Neural cell (in vitro differentiated cells): ENCODE data around the gene UBC. TPM values are rescaled to one million over a fixed set of nuclear protein-coding genes. Genes with fewer than 3 reads are reported as not detected.

ENCODE experiments used
- H2AFZ ChIP-seq: fragments of 200-600, 300-800 bp; sonication (generic), shearing (Covaris generic); 2 replicates; pipeline ENCODE4 v1.6.0; 2014; ENCODE audit warnings: low read depth, mild to moderate bottlenecking, antibody characterized with exemption, low read length, moderate library complexity
- H3F3A ChIP-seq: fragments of 200-600 bp; shearing (Covaris generic); 2 replicates; pipeline ENCODE4 v1.6.1; 2016; ENCODE audit warnings: mild to moderate bottlenecking, moderate library complexity, mixed read lengths, antibody characterized with exemption, low read length; ENCODE audit not compliant: insufficient read depth, poor library complexity, severe bottlenecking
- H3K27ac ChIP-seq: fragments of 200-600, 300-800 bp; sonication (generic), shearing (Covaris generic); 2 replicates; pipeline ENCODE4 v1.5.1; 2014; ENCODE audit warnings: mild to moderate bottlenecking, low read length, moderate library complexity
- H3K27me3 ChIP-seq: fragments of 300-800, 200-600 bp; sonication (generic), shearing (Covaris generic); 2 replicates; pipeline ENCODE4 v1.6.0; 2014; ENCODE audit warnings: mild to moderate bottlenecking, low read depth, low read length, moderate library complexity; ENCODE audit not compliant: insufficient read depth
- H3K36me3 ChIP-seq: fragments of 300-800, 200-600 bp; sonication (generic), shearing (Covaris generic); 2 replicates; pipeline ENCODE4 v1.5.1; 2014; ENCODE audit warnings: mild to moderate bottlenecking, antibody characterized with exemption, low read length, moderate library complexity; ENCODE audit not compliant: insufficient read depth
- H3K4me2 ChIP-seq: fragments of 300-800, 200-600 bp; sonication (generic), shearing (Covaris generic); 2 replicates; pipeline ENCODE4 v1.6.0; 2014; ENCODE audit warnings: mild to moderate bottlenecking, low read length
- H3K4me3 ChIP-seq: fragments of 300-800, 200-600 bp; sonication (generic), shearing (Covaris generic); 2 replicates; pipeline ENCODE4 v1.5.1; 2014; ENCODE audit warnings: mild to moderate bottlenecking, low read length, moderate library complexity
- H3K79me2 ChIP-seq: fragments of 200-600 bp; shearing (Covaris generic); replicated peaks from 2 replicates; pipeline ENCODE4 v1.6.0; 2014; ENCODE audit warnings: mild to moderate bottlenecking, low read length, moderate library complexity; ENCODE audit not compliant: insufficient read depth
- H3K9ac ChIP-seq: fragments of 300-800, 200-600 bp; sonication (generic), shearing (Covaris generic); 2 replicates; pipeline ENCODE4 v1.6.1; 2016; ENCODE audit warnings: mild to moderate bottlenecking, low read length, mixed read lengths
- H3K9me2 ChIP-seq: fragments of 200-600 bp; shearing (Covaris generic); 2 replicates; pipeline ENCODE4 v1.6.1; 2016; ENCODE audit warnings: mild to moderate bottlenecking, low read length, mixed read lengths; ENCODE audit not compliant: insufficient read depth
- H3K9me3 ChIP-seq: fragments of 200-600, 300-800 bp; sonication (generic), shearing (Covaris generic); 2 replicates; pipeline ENCODE4 v1.6.1; 2016; ENCODE audit warnings: mild to moderate bottlenecking, mixed run types, low read length, moderate library complexity, mixed read lengths
- H4K20me1 ChIP-seq: fragments of 200-600 bp; shearing (Covaris generic); 2 replicates; pipeline ENCODE4 v1.6.1; 2016; ENCODE audit warnings: mild to moderate bottlenecking, mixed run types; ENCODE audit not compliant: insufficient read depth
- EP300 ChIP-seq: fragments of 450-650 bp; conservative IDR thresholded peaks from 2 replicates; pipeline ENCODE4 v1.6.1; 2014; ENCODE audit warnings: antibody characterized with exemption, mild to moderate bottlenecking, moderate library complexity; ENCODE audit not compliant: poor library complexity, severe bottlenecking
- EZH2 ChIP-seq: fragments of 200-600, 300-800 bp; shearing (Covaris generic), sonication (generic); IDR thresholded peaks from 2 replicates; pipeline ENCODE4 v1.6.1; 2014; ENCODE audit warnings: antibody characterized with exemption, low read length, borderline replicate concordance, mild to moderate bottlenecking; ENCODE audit not compliant: insufficient read depth, poor library complexity, severe bottlenecking
- MXI1 ChIP-seq: fragments of 450-650 bp; conservative IDR thresholded peaks from 2 replicates; pipeline ENCODE4 v1.6.1; 2014; ENCODE audit warnings: antibody characterized with exemption, mild to moderate bottlenecking; ENCODE audit not compliant: poor library complexity, severe bottlenecking
- POLR2AphosphoS5 ChIP-seq: IDR thresholded peaks from 2 replicates; pipeline ENCODE4 v1.6.1; 2012
- RAD21 ChIP-seq: fragments of 450-650 bp; conservative IDR thresholded peaks from 2 replicates; pipeline ENCODE4 v1.6.1; 2014; ENCODE audit warnings: antibody characterized with exemption, mild to moderate bottlenecking, moderate library complexity
- SMC3 ChIP-seq: fragments of 450-650 bp; conservative IDR thresholded peaks from 2 replicates; pipeline ENCODE4 v1.6.1; 2014; ENCODE audit warnings: antibody characterized with exemption, mild to moderate bottlenecking, moderate library complexity; ENCODE audit not compliant: poor library complexity
- TAF1 ChIP-seq: IDR thresholded peaks from 2 replicates; pipeline ENCODE4 v1.6.1; 2012; ENCODE audit warnings: low read depth
- polyA plus RNA-seq: library from polyadenylated mRNA; depleted of rRNA; stranded (reverse); fragments of >200 nt; gene quantifications from 2 replicates; pipeline ENCODE4 v1.2.3, GENCODE V29; 2014
- TF ChIP-seq, protein P1 (sequence below): fragments of 450-650 bp; IDR thresholded peaks from 2 replicates; pipeline ENCODE4 v1.5.1; 2014; ENCODE audit warnings: antibody characterized with exemption, mild to moderate bottlenecking, moderate library complexity; ENCODE audit not compliant: poor library complexity, severe bottlenecking
- TF ChIP-seq, protein P2 (sequence below): IDR thresholded peaks from 2 replicates; pipeline ENCODE4 v1.6.1; 2012; ENCODE audit warnings: borderline replicate concordance

The UBC gene
- polyA plus RNA-seq, 1 donor from 2014 or later, result 1,177 TPM

DNA sequence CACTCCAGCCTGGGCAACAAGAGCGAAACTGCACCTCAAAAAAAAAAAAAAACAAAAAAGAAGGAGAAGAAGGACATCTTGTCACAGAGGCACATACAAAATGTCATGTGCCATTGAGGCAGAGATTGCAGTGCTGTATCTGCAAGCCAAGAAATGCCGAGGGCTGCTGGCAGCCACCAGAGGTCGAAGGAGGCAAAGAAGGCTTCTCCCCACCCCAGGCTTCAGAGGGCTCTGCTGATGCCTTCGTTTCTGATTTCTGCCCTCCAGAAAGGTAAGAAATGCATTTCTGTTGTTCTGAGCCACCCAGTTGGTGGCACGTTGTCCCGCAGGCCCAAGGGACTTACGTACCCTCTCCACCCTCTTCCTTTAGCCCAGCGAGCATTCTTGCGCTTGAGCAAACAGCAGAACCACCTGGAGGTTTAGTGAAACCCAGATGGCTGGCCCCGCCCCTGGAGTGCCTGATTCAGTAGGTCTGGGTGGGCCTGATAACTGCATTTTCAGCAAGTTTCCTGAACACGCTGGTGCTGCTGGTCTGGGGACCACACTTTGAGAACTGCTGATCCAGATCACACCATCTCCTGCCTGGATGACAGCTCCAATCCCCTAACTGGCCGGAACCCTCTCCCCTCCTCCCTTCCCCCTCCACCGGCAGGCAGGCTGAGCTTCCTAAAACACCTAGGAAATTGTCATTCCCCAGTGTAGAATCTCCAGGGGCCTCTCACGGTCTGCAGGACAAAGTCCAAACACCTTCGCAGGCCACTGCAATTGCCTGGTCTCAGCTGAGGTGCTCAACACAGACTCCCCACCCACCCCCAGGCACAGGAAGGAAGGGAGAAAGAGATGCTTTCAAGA is 29.6 kb downstream of the UBC start:
- no peaks in the 10 kb centered on the region for H3F3A ChIP-seq
- H3K9ac ChIP-seq, result no peak overlapping the region
- no peak overlapping the region for H2AFZ ChIP-seq
- H3K79me2 ChIP-seq, result no peaks in the 10 kb centered on the region
- no peaks in the 10 kb centered on the region for H3K9me2 ChIP-seq
- no peak overlapping the region for H3K4me3 ChIP-seq
- H3K27ac ChIP-seq, result no peak overlapping the region
- H3K9me3 ChIP-seq, result no peaks in the 10 kb centered on the region
- H3K4me2 ChIP-seq, result no peak overlapping the region
- no peaks in the 10 kb centered on the region for H3K36me3 ChIP-seq
- H4K20me1 ChIP-seq, result no peaks in the 10 kb centered on the region
- TF ChIP-seq, protein P1, sequence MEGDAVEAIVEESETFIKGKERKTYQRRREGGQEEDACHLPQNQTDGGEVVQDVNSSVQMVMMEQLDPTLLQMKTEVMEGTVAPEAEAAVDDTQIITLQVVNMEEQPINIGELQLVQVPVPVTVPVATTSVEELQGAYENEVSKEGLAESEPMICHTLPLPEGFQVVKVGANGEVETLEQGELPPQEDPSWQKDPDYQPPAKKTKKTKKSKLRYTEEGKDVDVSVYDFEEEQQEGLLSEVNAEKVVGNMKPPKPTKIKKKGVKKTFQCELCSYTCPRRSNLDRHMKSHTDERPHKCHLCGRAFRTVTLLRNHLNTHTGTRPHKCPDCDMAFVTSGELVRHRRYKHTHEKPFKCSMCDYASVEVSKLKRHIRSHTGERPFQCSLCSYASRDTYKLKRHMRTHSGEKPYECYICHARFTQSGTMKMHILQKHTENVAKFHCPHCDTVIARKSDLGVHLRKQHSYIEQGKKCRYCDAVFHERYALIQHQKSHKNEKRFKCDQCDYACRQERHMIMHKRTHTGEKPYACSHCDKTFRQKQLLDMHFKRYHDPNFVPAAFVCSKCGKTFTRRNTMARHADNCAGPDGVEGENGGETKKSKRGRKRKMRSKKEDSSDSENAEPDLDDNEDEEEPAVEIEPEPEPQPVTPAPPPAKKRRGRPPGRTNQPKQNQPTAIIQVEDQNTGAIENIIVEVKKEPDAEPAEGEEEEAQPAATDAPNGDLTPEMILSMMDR, result no peak
- TF ChIP-seq POLR2AphosphoS5 (no peak), TAF1 (no peak), EP300 (no peak), EZH2 (no peak), MXI1 (no peak)
- H3K27me3 ChIP-seq, result no peaks in the 10 kb centered on the region

- H3K9me2 ChIP-seq, result no peaks in the 10 kb centered on the region
- no peak overlapping the region for H3K27ac ChIP-seq
- H3K4me2 ChIP-seq, result no peak overlapping the region
- H4K20me1 ChIP-seq, result no peaks in the 10 kb centered on the region
- no peaks in the 10 kb centered on the region for H3K36me3 ChIP-seq
- no peaks in the 10 kb centered on the region for H3K79me2 ChIP-seq
- TF ChIP-seq TAF1, result no peak
- TF ChIP-seq RAD21, result no peak
- no peak for TF ChIP-seq POLR2AphosphoS5
- TF ChIP-seq EZH2, result no peak
- TF ChIP-seq, protein P2, sequence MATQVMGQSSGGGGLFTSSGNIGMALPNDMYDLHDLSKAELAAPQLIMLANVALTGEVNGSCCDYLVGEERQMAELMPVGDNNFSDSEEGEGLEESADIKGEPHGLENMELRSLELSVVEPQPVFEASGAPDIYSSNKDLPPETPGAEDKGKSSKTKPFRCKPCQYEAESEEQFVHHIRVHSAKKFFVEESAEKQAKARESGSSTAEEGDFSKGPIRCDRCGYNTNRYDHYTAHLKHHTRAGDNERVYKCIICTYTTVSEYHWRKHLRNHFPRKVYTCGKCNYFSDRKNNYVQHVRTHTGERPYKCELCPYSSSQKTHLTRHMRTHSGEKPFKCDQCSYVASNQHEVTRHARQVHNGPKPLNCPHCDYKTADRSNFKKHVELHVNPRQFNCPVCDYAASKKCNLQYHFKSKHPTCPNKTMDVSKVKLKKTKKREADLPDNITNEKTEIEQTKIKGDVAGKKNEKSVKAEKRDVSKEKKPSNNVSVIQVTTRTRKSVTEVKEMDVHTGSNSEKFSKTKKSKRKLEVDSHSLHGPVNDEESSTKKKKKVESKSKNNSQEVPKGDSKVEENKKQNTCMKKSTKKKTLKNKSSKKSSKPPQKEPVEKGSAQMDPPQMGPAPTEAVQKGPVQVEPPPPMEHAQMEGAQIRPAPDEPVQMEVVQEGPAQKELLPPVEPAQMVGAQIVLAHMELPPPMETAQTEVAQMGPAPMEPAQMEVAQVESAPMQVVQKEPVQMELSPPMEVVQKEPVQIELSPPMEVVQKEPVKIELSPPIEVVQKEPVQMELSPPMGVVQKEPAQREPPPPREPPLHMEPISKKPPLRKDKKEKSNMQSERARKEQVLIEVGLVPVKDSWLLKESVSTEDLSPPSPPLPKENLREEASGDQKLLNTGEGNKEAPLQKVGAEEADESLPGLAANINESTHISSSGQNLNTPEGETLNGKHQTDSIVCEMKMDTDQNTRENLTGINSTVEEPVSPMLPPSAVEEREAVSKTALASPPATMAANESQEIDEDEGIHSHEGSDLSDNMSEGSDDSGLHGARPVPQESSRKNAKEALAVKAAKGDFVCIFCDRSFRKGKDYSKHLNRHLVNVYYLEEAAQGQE, result no peak
- TF ChIP-seq, protein P1, result no peak
- no peak for TF ChIP-seq EP300
- no peak for TF ChIP-seq MXI1
- TF ChIP-seq SMC3, result no peak
- H3K9me3 ChIP-seq, result no peaks in the 10 kb centered on the region
- H2AFZ ChIP-seq, result no peak overlapping the region
- no peaks in the 10 kb centered on the region for H3F3A ChIP-seq
- no peak overlapping the region for H3K4me3 ChIP-seq
- H3K9ac ChIP-seq, result no peak overlapping the region
- H3K27me3 ChIP-seq, result no peaks in the 10 kb centered on the region
These were observed 31.0 kb downstream of the UBC start for GRCh38 chr12:124883263-124884130.
